ENCODE results near the gene IFNG-AS1. TPM values are rescaled to one million over a fixed set of nuclear protein-coding genes. Genes with fewer than 3 reads are reported as not detected.

Gene IFNG-AS1
- total RNA-seq, 2 experiments from 2014 or later = 15.7 to 36.8 TPM

DNA sequence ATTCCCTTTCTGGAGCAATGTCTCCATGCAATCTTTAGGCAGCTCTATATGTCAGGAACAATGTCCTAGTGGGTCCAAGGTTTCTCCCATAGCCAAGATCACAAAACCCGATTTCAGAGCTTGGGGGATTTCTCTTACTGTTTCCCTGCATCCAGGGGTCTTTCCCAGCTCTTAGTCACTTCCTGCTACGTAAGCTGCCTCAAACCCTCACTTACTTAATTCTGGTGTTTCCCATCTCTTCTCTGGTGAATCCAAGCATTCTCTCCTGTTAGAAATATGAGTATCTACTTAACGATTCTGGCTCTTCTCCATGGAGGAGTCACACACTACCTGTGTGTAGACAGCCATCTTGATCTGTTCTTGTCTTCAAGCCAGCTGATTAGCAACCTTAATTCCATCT is 80.0 kb downstream of the IFNG-AS1 start:
- H3K27ac ChIP-seq (ENCODE audit: low read depth, low read length, poor library complexity, severe bottlenecking) = no peak overlapping the region
- no peaks in the 10 kb centered on the region for H3K79me2 ChIP-seq (ENCODE audit: insufficient read depth, low read depth, low read length)
- no TSS peak for BruUV-seq (replicated peaks)
- peaks cover 16% of the 10 kb centered on the region for H3K9me3 ChIP-seq (ENCODE audit: low read length)
- POLR2A ChIA-PET = interaction anchor here (0.5 kb wide), 1 partner anchor 486 kb away, joined by 3 read pairs; no protein-coding TSS in a partner anchor
- no peaks in the 10 kb centered on the region for H3K9me2 ChIP-seq (ENCODE audit: insufficient read depth, low read length)
- no peak overlapping the region for H2AFZ ChIP-seq (ENCODE audit: low read length)
- no peak for DNase-seq (ENCODE audit: low spot score)
- no peak overlapping the region for H3K4me2 ChIP-seq (ENCODE audit: low read length)
- peaks cover 14% of the 10 kb centered on the region for H3K36me3 ChIP-seq (ENCODE audit: insufficient read depth, low read length)
- no peak for TF ChIP-seq EZH2phosphoT487 (IDR thresholded peaks at IDR 0.05; ENCODE audit: borderline replicate concordance, low read depth, low read length)
- TF ChIP-seq, protein P1, sequence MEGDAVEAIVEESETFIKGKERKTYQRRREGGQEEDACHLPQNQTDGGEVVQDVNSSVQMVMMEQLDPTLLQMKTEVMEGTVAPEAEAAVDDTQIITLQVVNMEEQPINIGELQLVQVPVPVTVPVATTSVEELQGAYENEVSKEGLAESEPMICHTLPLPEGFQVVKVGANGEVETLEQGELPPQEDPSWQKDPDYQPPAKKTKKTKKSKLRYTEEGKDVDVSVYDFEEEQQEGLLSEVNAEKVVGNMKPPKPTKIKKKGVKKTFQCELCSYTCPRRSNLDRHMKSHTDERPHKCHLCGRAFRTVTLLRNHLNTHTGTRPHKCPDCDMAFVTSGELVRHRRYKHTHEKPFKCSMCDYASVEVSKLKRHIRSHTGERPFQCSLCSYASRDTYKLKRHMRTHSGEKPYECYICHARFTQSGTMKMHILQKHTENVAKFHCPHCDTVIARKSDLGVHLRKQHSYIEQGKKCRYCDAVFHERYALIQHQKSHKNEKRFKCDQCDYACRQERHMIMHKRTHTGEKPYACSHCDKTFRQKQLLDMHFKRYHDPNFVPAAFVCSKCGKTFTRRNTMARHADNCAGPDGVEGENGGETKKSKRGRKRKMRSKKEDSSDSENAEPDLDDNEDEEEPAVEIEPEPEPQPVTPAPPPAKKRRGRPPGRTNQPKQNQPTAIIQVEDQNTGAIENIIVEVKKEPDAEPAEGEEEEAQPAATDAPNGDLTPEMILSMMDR (conservative IDR thresholded peaks at IDR 0.05; ENCODE audit: low read length) = no peak
- CTCF ChIA-PET (ENCODE audit: unreplicated experiment) = no interaction called here
- H3K4me1 ChIP-seq (ENCODE audit: insufficient read depth, low read length, poor library complexity, severe bottlenecking) = peaks cover 14% of the 10 kb centered on the region
- intact Hi-C loops (cut with micrococcal nuclease; ENCODE audit: unreplicated experiment) = no loop called here
- H3K4me3 ChIP-seq (ENCODE audit: low read depth, low read length, poor library complexity, severe bottlenecking) = no peak overlapping the region
- H4K20me1 ChIP-seq (ENCODE audit: insufficient read depth, low read length) = no peaks in the 10 kb centered on the region

Small RNA genes lying within 50 kb of the gene (small RNA-seq; reads per million reads assigned to genes)
- gene AC005294.1 = not detected
- not detected for gene RPL39P28

Other genes starting within 250 kb of the IFNG-AS1 start
- not detected in 2 replicates for gene IFNG, start 170.3 kb downstream of the IFNG-AS1 start, total RNA-seq (2014; rRNA removed; shearing (Covaris generic))
- gene IFNG, start 170.3 kb downstream of the IFNG-AS1 start, total RNA-seq (2022) = not detected in 2 replicates
- gene IL26, start 236.4 kb downstream of the IFNG-AS1 start, total RNA-seq (2014; rRNA removed; shearing (Covaris generic)) = not detected in 2 replicates
- not detected in 2 replicates for gene IL26, start 236.4 kb downstream of the IFNG-AS1 start, total RNA-seq (2022)

Data from OCI-LY7 (cell line).